HG03108 (cell line): ENCODE results near the gene TARBP1.
"Not testable (repeated sequence)": the region's sequence is repeated elsewhere in the genome, so short reads cannot be mapped to it uniquely, and the experiment has no call there.

Experiments used
- ATAC-seq: cut with Tn5 transposase; IDR thresholded peaks from one replicate; pipeline ENCODE4 v1.9.1; 2021; ENCODE audit warnings: moderate library complexity; ENCODE audit not compliant: unreplicated experiment

TARBP1 gene

GRCh38 chr1:234478481-234479309 is at the start of gene TARBP1:
Gene TARBP1 (minus strand): TSS chr1:234479179. CDS start chr1:234479103, 76 bp downstream.
- peak; percentile 68 for ATAC-seq

GRCh38 chr1:234528074-234528865 is 49.3 kb upstream of the TARBP1 start:
- ATAC-seq, result no peak

GRCh38 chr1:234527346-234527745 is 48.4 kb upstream of the TARBP1 start:
- ATAC-seq, result no peak

GRCh38 chr1:234526922-234527321 is 47.9 kb upstream of the TARBP1 start:
- no peak for ATAC-seq

GRCh38 chr1:234525099-234525799 is 46.3 kb upstream of the TARBP1 start:
- no peak for ATAC-seq

GRCh38 chr1:234521836-234522235 is 42.9 kb upstream of the TARBP1 start:
- no peak for ATAC-seq

GRCh38 chr1:234520908-234521817 is 42.2 kb upstream of the TARBP1 start:
- no peak for ATAC-seq

- no peak for ATAC-seq
Measured at GRCh38 chr1:234519506-234519905, 40.5 kb upstream of the TARBP1 start.

GRCh38 chr1:234518876-234519275 is 39.9 kb upstream of the TARBP1 start:
- no peak for ATAC-seq

GRCh38 chr1:234518086-234518485 is 39.1 kb upstream of the TARBP1 start:
- ATAC-seq, result not testable (repeated sequence)

- ATAC-seq, result no peak
Measured at GRCh38 chr1:234517110-234517802, 38.3 kb upstream of the TARBP1 start.

GRCh38 chr1:234515821-234516241 is 36.9 kb upstream of the TARBP1 start:
- ATAC-seq, result no peak

- ATAC-seq, result no peak
Measured at GRCh38 chr1:234515411-234515810, 36.4 kb upstream of the TARBP1 start.

GRCh38 chr1:234512451-234512861 is 33.5 kb upstream of the TARBP1 start:
- no peak for ATAC-seq

- no peak for ATAC-seq
Measured at GRCh38 chr1:234509457-234510328, 30.7 kb upstream of the TARBP1 start.

GRCh38 chr1:234507626-234508387 is 28.8 kb upstream of the TARBP1 start:
- no peak for ATAC-seq

- no peak for ATAC-seq
Measured at GRCh38 chr1:234507089-234507488, 28.1 kb upstream of the TARBP1 start.

- ATAC-seq, result no peak
Measured at GRCh38 chr1:234505769-234506102, 26.8 kb upstream of the TARBP1 start.
